ENCODE results near the gene YKT6.
"Not testable (repeated sequence)": the region's sequence is repeated elsewhere in the genome, so short reads cannot be mapped to it uniquely, and the experiment has no call there.

The YKT6 gene

DNA sequence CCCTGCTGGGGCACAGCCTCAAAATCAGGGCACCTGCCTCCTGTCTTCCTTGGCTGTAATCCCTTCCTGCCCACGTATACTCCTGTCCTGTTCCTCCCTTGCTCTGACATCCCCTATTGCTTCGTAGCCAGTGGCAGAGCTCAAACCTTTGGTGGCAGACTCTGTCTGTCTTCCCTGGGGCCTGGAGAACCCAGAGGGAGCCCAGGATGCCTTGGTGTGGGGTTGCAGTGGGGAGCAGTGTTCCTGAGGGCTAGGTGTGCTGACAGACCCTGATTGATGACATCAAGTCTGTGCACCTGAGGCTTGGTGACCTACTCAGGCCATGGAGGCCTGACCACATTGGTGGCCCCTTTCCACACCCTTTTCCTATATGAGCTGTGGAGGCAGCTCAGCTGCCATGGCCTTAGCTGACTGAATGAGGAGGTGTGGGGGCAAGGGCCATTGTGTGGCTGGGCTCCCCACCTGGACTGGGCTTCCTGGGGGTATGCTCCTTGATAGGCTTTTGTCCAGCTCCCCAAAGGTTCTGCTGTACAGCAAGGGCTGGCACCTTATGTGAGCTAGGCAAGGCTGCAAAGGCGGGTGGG, 6.1 kb upstream of the YKT6 start:
- POLR2A ChIA-PET, result no interaction called here
- no peak overlapping the region for H3K4me3 ChIP-seq (ENCODE audit: low read depth, low read length)
- CTCF ChIA-PET, result interaction anchor here (0.7 to 6.8 kb wide), 8 partner anchors 8 to 174 kb away, joined by 3 to 88 read pairs (median 20); partner anchors contain the start of genes PGAM2 and POLD2
- no peak for DNase-seq (ENCODE audit: low read depth, low spot score)
- TF ChIP-seq, protein P1, sequence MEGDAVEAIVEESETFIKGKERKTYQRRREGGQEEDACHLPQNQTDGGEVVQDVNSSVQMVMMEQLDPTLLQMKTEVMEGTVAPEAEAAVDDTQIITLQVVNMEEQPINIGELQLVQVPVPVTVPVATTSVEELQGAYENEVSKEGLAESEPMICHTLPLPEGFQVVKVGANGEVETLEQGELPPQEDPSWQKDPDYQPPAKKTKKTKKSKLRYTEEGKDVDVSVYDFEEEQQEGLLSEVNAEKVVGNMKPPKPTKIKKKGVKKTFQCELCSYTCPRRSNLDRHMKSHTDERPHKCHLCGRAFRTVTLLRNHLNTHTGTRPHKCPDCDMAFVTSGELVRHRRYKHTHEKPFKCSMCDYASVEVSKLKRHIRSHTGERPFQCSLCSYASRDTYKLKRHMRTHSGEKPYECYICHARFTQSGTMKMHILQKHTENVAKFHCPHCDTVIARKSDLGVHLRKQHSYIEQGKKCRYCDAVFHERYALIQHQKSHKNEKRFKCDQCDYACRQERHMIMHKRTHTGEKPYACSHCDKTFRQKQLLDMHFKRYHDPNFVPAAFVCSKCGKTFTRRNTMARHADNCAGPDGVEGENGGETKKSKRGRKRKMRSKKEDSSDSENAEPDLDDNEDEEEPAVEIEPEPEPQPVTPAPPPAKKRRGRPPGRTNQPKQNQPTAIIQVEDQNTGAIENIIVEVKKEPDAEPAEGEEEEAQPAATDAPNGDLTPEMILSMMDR (IDR thresholded peaks at IDR 0.05; ENCODE audit: insufficient read depth, low read length, missing control alignments), result no peak

DNA sequence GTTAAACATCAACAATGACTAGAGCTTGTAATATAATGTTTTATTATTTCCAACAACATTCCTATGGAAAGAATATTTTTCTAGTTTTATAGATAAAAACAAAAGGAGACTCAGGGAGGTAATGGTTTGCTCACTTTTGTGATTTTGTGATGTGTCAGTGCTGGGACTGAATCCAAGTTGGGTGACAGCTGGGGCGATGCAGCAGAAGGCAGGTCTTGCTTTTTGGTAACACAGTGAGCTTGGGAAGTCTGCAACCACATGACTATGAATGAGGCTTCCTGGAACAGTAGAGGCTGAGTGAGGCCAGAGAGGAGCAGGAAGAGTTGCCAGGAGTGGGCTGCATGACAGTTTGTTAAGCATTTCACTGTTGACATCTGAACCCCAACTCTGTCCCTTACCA, 4.9 kb upstream of the YKT6 start:
- no peak overlapping the region for H3K4me3 ChIP-seq (ENCODE audit: low read depth, low read length)
- no peak for DNase-seq (ENCODE audit: low read depth, low spot score)
- ChIA-PET CTCF (interaction anchor here (0.9 to 6.8 kb wide), 17 partner anchors 10 to 175 kb away, joined by 3 to 88 read pairs (median 9); partner anchors contain the start of genes PGAM2 and POLD2), POLR2A (interaction anchor here (0.8 kb wide), 1 partner anchor 129 kb away, joined by 3 read pairs; no protein-coding TSS in a partner anchor)
- TF ChIP-seq, protein P1 (IDR thresholded peaks at IDR 0.05; ENCODE audit: insufficient read depth, low read length, missing control alignments), result no peak

DNA sequence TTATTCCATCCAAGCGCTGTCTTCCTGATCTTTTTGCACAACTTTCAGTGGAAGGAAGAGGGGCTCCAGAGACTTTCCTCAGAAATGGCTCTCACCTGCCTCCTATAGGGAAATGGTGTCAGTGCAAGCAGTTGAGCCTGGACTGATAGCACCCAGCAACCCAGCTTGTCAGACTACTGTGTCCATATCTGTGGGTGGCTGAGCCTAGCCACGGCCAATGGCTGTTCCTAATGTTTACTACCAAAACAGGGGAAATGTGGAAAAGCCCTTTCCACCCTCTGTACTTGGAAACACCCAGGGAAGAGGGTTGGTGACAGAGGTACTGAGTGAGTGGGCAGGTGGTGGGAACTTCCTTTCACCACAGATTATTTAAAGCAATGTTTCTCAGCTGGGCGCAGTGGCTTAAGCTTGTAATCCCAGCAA, 4.3 kb upstream of the YKT6 start:
- H3K4me3 ChIP-seq (ENCODE audit: low read depth, low read length), result no peak overlapping the region
- ChIA-PET CTCF (interaction anchor here (0.8 to 6.8 kb wide), 23 partner anchors 10 to 295 kb away, joined by 3 to 88 read pairs (median 4); partner anchors contain the start of gene POLD2), POLR2A (interaction anchor here (0.6 kb wide), 1 partner anchor 132 kb away, joined by 3 read pairs; no protein-coding TSS in a partner anchor)
- no peak for DNase-seq (ENCODE audit: low read depth, low spot score)
- TF ChIP-seq, protein P1 (IDR thresholded peaks at IDR 0.05; ENCODE audit: insufficient read depth, low read length, missing control alignments), result peak; percentile 83

DNA sequence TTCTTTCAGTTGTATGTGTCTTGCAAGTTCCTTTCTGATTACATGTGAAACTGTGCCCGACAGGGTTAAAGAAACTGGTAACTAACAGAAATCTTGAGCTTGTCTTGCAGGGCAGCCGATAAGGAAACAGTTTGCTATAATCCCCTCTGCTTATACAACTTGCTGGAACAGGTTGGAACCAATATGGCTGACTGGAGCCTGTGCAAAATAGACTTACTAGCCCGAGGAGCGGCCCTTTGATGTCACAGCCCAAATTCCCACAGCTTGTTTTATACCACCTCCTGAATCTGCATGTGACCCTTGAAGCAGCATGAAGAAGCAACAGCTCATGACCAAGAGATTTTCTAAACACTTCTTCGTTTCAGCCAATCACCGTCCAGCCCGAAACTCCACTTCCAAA, 3.3 kb upstream of the YKT6 start:
- no peak overlapping the region for H3K4me3 ChIP-seq (ENCODE audit: low read depth, low read length)
- POLR2A ChIA-PET, result no interaction called here
- TF ChIP-seq, protein P1 (IDR thresholded peaks at IDR 0.05; ENCODE audit: insufficient read depth, low read length, missing control alignments), result no peak
- DNase-seq (ENCODE audit: low read depth, low spot score), result no peak
- CTCF ChIA-PET, result interaction anchor here (0.9 to 6.8 kb wide), 14 partner anchors 10 to 294 kb away, joined by 3 to 88 read pairs (median 6); no protein-coding TSS in a partner anchor

DNA sequence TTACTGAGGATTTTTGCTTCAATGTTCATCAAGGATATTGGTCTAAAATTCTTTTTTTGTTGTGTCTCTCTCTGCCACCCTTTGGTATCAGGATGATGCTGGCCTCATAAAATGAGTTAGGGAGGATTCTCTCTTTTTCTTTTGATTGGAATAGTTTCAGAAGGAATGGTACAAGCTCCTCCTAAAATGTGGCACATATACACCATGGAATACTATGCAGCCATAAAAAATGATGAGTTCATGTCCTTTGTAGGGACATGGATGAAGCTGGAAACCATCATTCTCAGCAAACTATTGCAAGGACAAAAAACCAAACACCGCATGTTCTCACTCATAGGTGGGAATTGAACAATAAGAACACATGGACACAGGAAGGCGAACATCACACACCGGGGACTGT, 615 bp upstream of the YKT6 start:
- ChIA-PET POLR2A (interaction anchor here (0.8 to 1.0 kb wide), 2 partner anchors 130 to 132 kb away, joined by 3 to 5 read pairs; no protein-coding TSS in a partner anchor), CTCF (interaction anchor here (0.6 to 2.8 kb wide), 6 partner anchors 12 to 365 kb away, joined by 3 to 11 read pairs (median 6); no protein-coding TSS in a partner anchor)
- DNase-seq (ENCODE audit: low read depth, low spot score); H3K4me3 ChIP-seq (ENCODE audit: low read depth, low read length): not testable (repeated sequence)

DNA sequence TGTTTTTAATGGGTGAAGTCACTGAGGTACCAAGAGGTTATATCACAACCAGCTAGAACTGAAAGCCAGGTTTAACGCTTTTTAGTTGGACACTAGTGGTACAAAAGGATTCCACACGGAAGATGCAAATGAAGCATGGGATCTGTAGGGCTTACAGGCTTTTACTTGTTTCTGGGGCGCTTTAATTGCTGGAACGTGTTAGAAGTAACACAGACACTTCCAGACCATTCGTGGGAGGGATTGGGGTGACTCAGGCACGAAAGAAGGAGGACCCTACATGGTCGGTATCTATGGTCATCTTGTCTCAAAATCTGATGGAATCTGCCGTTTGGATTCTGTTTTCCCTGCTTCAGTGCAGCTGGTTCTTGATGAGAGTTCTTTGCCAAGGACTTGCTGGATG, 1.0 kb downstream of the YKT6 start:
- ChIA-PET CTCF (interaction anchor here (0.7 to 2.8 kb wide), 12 partner anchors 8 to 347 kb away, joined by 3 to 12 read pairs (median 4); partner anchors contain the start of gene PGAM2), POLR2A (no interaction called here)
- peak overlapping the region; percentile 100 for H3K4me3 ChIP-seq (ENCODE audit: low read depth, low read length)
- DNase-seq (ENCODE audit: low read depth, low spot score), result no peak
- TF ChIP-seq, protein P1 (IDR thresholded peaks at IDR 0.05; ENCODE audit: insufficient read depth, low read length, missing control alignments), result no peak
